ENCODE results near the gene TFEB. TPM values are rescaled to one million over a fixed set of nuclear protein-coding genes. Genes with fewer than 3 reads are reported as not detected.

Gene TFEB
- total RNA-seq, 4 donors from 2014 or later: 17.6 to 47.9 (median 22.9) TPM

- no peaks in the 10 kb centered on the region for H3K9me3 ChIP-seq
- no peak overlapping the region for H3K4me3 ChIP-seq
- peak in 1 of 3 donors; percentile 37 for DNase-seq
- TF ChIP-seq POLR2A (IDR thresholded peaks at IDR 0.05): no peak
- no peak for TF ChIP-seq CTCF (IDR thresholded peaks at IDR 0.05)
- H3K27ac ChIP-seq: no peak overlapping the region
- H3K27me3 ChIP-seq: no peaks in the 10 kb centered on the region
- peaks cover 0 to 20% (median 11%) of the 10 kb centered on the region in 4 donors for H3K4me1 ChIP-seq
- H3K36me3 ChIP-seq: peaks cover 0 to 11% (median 0%) of the 10 kb centered on the region in 3 donors
These were observed 55.0 kb downstream of the TFEB start for GRCh38 chr6:41680182-41680965.

- H3K27me3 ChIP-seq: no peaks in the 10 kb centered on the region
- no peaks in the 10 kb centered on the region for H3K9me3 ChIP-seq
- peaks cover 0 to 4% (median 0%) of the 10 kb centered on the region in 3 donors for H3K36me3 ChIP-seq
- H3K4me3 ChIP-seq: no peak overlapping the region
- H3K27ac ChIP-seq: no peak overlapping the region
- peaks cover 0 to 20% (median 11%) of the 10 kb centered on the region in 4 donors for H3K4me1 ChIP-seq
- no peak for TF ChIP-seq CTCF (IDR thresholded peaks at IDR 0.05)
- DNase-seq: no peak
These were observed 55.7 kb downstream of the TFEB start for GRCh38 chr6:41679696-41680095.

- H3K27me3 ChIP-seq: no peaks in the 10 kb centered on the region
- TF ChIP-seq CTCF (IDR thresholded peaks at IDR 0.05) (no peak), POLR2A (IDR thresholded peaks at IDR 0.05) (no peak)
- H3K4me3 ChIP-seq: no peak overlapping the region
- peaks cover 0 to 18% (median 10%) of the 10 kb centered on the region in 4 donors for H3K4me1 ChIP-seq
- no peaks in the 10 kb centered on the region for H3K36me3 ChIP-seq
- DNase-seq: peak in 1 of 3 donors; percentile 22
- no peaks in the 10 kb centered on the region for H3K9me3 ChIP-seq
- no peak overlapping the region for H3K27ac ChIP-seq
These were observed 56.8 kb downstream of the TFEB start for GRCh38 chr6:41678511-41679084.

- Histone ChIP-seq H3K27me3 (no peaks in the 10 kb centered on the region), H3K27ac (no peak overlapping the region), H3K4me1 (peaks cover 0 to 5% (median 2%) of the 10 kb centered on the region in 4 donors), H3K9me3 (no peaks in the 10 kb centered on the region), H3K36me3 (no peaks in the 10 kb centered on the region), H3K4me3 (no peak overlapping the region)
- DNase-seq: peak in 1 of 3 donors; percentile 25
- TF ChIP-seq CTCF (IDR thresholded peaks at IDR 0.05) (no peak), POLR2A (IDR thresholded peaks at IDR 0.05) (no peak)
These were observed 58.1 kb downstream of the TFEB start for GRCh38 chr6:41677124-41677921.

GRCh38 chr6:41676431-41676830, 59.0 kb downstream of the TFEB start:
- H3K4me1 ChIP-seq: no peaks in the 10 kb centered on the region
- TF ChIP-seq POLR2A (IDR thresholded peaks at IDR 0.05): no peak
- no peak for TF ChIP-seq CTCF (IDR thresholded peaks at IDR 0.05)
- H3K27ac ChIP-seq: no peak overlapping the region
- H3K4me3 ChIP-seq: no peak overlapping the region
- DNase-seq: no peak
- no peaks in the 10 kb centered on the region for H3K36me3 ChIP-seq
- H3K9me3 ChIP-seq: no peaks in the 10 kb centered on the region
- H3K27me3 ChIP-seq: no peaks in the 10 kb centered on the region

Data from Peyer's patch (tissue), 4 donors.